IMR-90 (cell line): ENCODE data around the gene METTL22. TPM values are rescaled to one million over a fixed set of nuclear protein-coding genes. Genes with fewer than 3 reads are reported as not detected.

Source experiments
- ATAC-seq: fragments of 200-7000 bp; cut with Tn5 transposase; 2 replicates; pipeline ENCODE4 v1.9.1; 2020; ENCODE audit warnings: low read depth, mild to moderate bottlenecking, moderate library complexity
- BruUV-seq: library from RNA; stranded (reverse); fragments of 400-500 nt; replicated peaks from 2 replicates; lab custom pipeline; 2021; lab: Mats Ljungman, UMichigan
- CTCF ChIA-PET: fragments of 300-600 bp; formaldehyde crosslinking; extraction: SDS; loops from one replicate; lab custom pipeline; 2021; ENCODE audit warnings: antibody characterized with exemption; lab: Yijun Ruan, JAX
- POLR2A ChIA-PET: fragments of 300-600 bp; sonication (Branson Sonifier 250); formaldehyde crosslinking; loops from one replicate; lab custom pipeline; 2022; ENCODE audit warnings: antibody characterized with exemption; ENCODE audit not compliant: unreplicated experiment; lab: Charles Lee
- DNase-seq: peaks from one replicate; pipeline ENCODE4 v3.0.0; 2013
- H2AFZ ChIP-seq: replicated peaks from 2 replicates; pipeline ENCODE3; 2013; ENCODE audit warnings: low read length, mild to moderate bottlenecking; ENCODE audit not compliant: poor library complexity
- H2AK5ac ChIP-seq: 2 replicates; pipeline ENCODE4 v1.6.1; 2013; ENCODE audit warnings: low read depth, low read length, inconsistent platforms
- H2AK9ac ChIP-seq: replicated peaks from 2 replicates; pipeline ENCODE3; 2013; ENCODE audit warnings: mild to moderate bottlenecking, low read depth, low read length, moderate library complexity; ENCODE audit not compliant: poor library complexity
- H2BK120ac ChIP-seq: 2 replicates; pipeline ENCODE4 v1.6.1; 2013; ENCODE audit warnings: low read depth, low read length, inconsistent platforms
- H2BK15ac ChIP-seq: 3 replicates; pipeline ENCODE4 v1.6.1; 2013; ENCODE audit warnings: low read depth, low read length, inconsistent platforms
- H2BK20ac ChIP-seq: 2 replicates; pipeline ENCODE4 v1.6.1; 2013; ENCODE audit warnings: low read depth, mild to moderate bottlenecking, inconsistent platforms, low read length, moderate library complexity
- H2BK5ac ChIP-seq: 2 replicates; pipeline ENCODE4 v1.6.1; 2013; ENCODE audit warnings: mild to moderate bottlenecking, low read depth, low read length, inconsistent platforms; ENCODE audit not compliant: poor library complexity, severe bottlenecking
- H3K14ac ChIP-seq: replicated peaks from 2 replicates; pipeline ENCODE4 v1.6.1; 2013; ENCODE audit warnings: low read depth, low read length, inconsistent platforms
- H3K18ac ChIP-seq: 2 replicates; pipeline ENCODE4 v1.6.1; 2013; ENCODE audit warnings: low read depth, low read length, control low read depth
- H3K23ac ChIP-seq: 2 replicates; pipeline ENCODE4 v1.6.1; 2013; ENCODE audit warnings: low read depth, low read length, inconsistent platforms
- H3K27ac ChIP-seq: 2 replicates; pipeline ENCODE4 v1.5.1; 2013; ENCODE audit warnings: mild to moderate bottlenecking, control low read depth, low read length; ENCODE audit not compliant: insufficient read depth
- H3K27me3 ChIP-seq: 2 replicates; pipeline ENCODE4 v1.6.1; 2013; ENCODE audit warnings: low read length; ENCODE audit not compliant: control insufficient read depth, insufficient read depth
- H3K36me3 ChIP-seq: 2 replicates; pipeline ENCODE4 v1.6.1; 2013; ENCODE audit warnings: low read length, mixed read lengths; ENCODE audit not compliant: control insufficient read depth, insufficient read depth
- H3K4ac ChIP-seq: 2 replicates; pipeline ENCODE4 v1.6.1; 2013; ENCODE audit warnings: low read depth, low read length, inconsistent platforms
- H3K4me1 ChIP-seq: 2 replicates; pipeline ENCODE4 v1.6.1; 2013; ENCODE audit warnings: low read length, mixed read lengths; ENCODE audit not compliant: control insufficient read depth, insufficient read depth
- H3K4me2 ChIP-seq: 2 replicates; pipeline ENCODE4 v1.6.1; 2013; ENCODE audit warnings: low read depth, mild to moderate bottlenecking, control low read depth, low read length, moderate library complexity
- H3K4me3 ChIP-seq: 2 replicates; pipeline ENCODE4 v1.5.1; 2013; ENCODE audit warnings: low read depth, mild to moderate bottlenecking, control low read depth, low read length, moderate library complexity; ENCODE audit not compliant: insufficient read depth
- H3K56ac ChIP-seq: 2 replicates; pipeline ENCODE4 v1.6.1; 2013; ENCODE audit warnings: low read length, inconsistent platforms; ENCODE audit not compliant: insufficient read depth; ENCODE audit errors: extremely low read depth
- H3K79me1 ChIP-seq, 2 experiments: 2 replicates each; pipeline ENCODE4 v1.6.1; 2013; ENCODE audit warnings: low read length in 2 of 2, inconsistent platforms in 1 of 2, low read depth in 1 of 2
- H3K9ac ChIP-seq: 2 replicates; pipeline ENCODE4 v1.6.1; 2013; ENCODE audit warnings: low read depth, low read length, control low read depth
- H3K9me1 ChIP-seq: 2 replicates; pipeline ENCODE4 v1.6.1; 2013; ENCODE audit warnings: low read length, inconsistent platforms; ENCODE audit not compliant: insufficient read depth
- H3K9me3 ChIP-seq: 2 replicates; pipeline ENCODE4 v1.6.1; 2013; ENCODE audit warnings: low read length; ENCODE audit not compliant: control insufficient read depth, insufficient read depth
- H4K20me1 ChIP-seq: 2 replicates; pipeline ENCODE4 v1.6.1; 2013; ENCODE audit warnings: low read length, inconsistent platforms; ENCODE audit not compliant: insufficient read depth
- H4K5ac ChIP-seq: 2 replicates; pipeline ENCODE4 v1.6.1; 2013; ENCODE audit warnings: mild to moderate bottlenecking, low read depth, low read length, control low read depth
- H4K8ac ChIP-seq, 2 experiments: 2 replicates each; pipeline ENCODE4 v1.6.1; 2013; ENCODE audit warnings: low read depth in 2 of 2, low read length in 2 of 2, control low read depth in 1 of 2, inconsistent platforms in 1 of 2
- H4K91ac ChIP-seq: 2 replicates; pipeline ENCODE4 v1.6.1; 2013; ENCODE audit warnings: low read depth, low read length, inconsistent platforms; ENCODE audit not compliant: insufficient read depth
- BHLHE40 ChIP-seq: fragments of 150-350 bp; IDR thresholded peaks from 2 replicates; pipeline ENCODE4 v1.6.1; 2016; ENCODE audit warnings: mild to moderate bottlenecking, low read depth, low read length
- CEBPB ChIP-seq: IDR thresholded peaks from 2 replicates; pipeline ENCODE4 v1.6.1; 2012; ENCODE audit warnings: low read depth, low read length, improper control_type of control experiment
- CHD1 ChIP-seq: IDR thresholded peaks from 2 replicates; pipeline ENCODE4 v1.6.1; 2012; ENCODE audit warnings: low read depth, low read length, improper control_type of control experiment
- ELK1 ChIP-seq: fragments of 150-350 bp; IDR thresholded peaks from 2 replicates; pipeline ENCODE4 v1.6.1; 2016; ENCODE audit warnings: low read depth, mild to moderate bottlenecking, low read length, moderate library complexity, borderline replicate concordance
- FOS ChIP-seq: fragments of 150-350 bp; IDR thresholded peaks from 2 replicates; pipeline ENCODE4 v1.6.1; 2016; ENCODE audit warnings: low read depth, low read length
- MAFK ChIP-seq: IDR thresholded peaks from 2 replicates; pipeline ENCODE4 v1.6.1; 2012; ENCODE audit warnings: low read depth, low read length, improper control_type of control experiment
- MAZ ChIP-seq: IDR thresholded peaks from 2 replicates; pipeline ENCODE4 v1.6.1; 2012; ENCODE audit warnings: low read depth, mild to moderate bottlenecking, low read length, improper control_type of control experiment, moderate library complexity, borderline replicate concordance
- MXI1 ChIP-seq: IDR thresholded peaks from 2 replicates; pipeline ENCODE4 v1.6.1; 2012; ENCODE audit warnings: low read depth, mild to moderate bottlenecking, low read length, moderate library complexity, borderline replicate concordance
- NFE2L2 ChIP-seq: fragments of 150-350 bp; IDR thresholded peaks from 2 replicates; pipeline ENCODE4 v1.6.1; 2016; ENCODE audit warnings: low read depth, mild to moderate bottlenecking, low read length
- POLR2A ChIP-seq: IDR thresholded peaks from 2 replicates; pipeline ENCODE4 v1.6.1; 2012; ENCODE audit warnings: mild to moderate bottlenecking, low read depth, low read length
- RAD21 ChIP-seq: IDR thresholded peaks from 2 replicates; pipeline ENCODE4 v1.6.1; 2012; ENCODE audit warnings: low read length, improper control_type of control experiment
- RCOR1 ChIP-seq: IDR thresholded peaks from 2 replicates; pipeline ENCODE4 v1.6.1; 2012; ENCODE audit warnings: mild to moderate bottlenecking, low read length, improper control_type of control experiment; ENCODE audit not compliant: insufficient replicate concordance
- RFX5 ChIP-seq: IDR thresholded peaks from 2 replicates; pipeline ENCODE4 v1.8.0; 2012; ENCODE audit warnings: low read depth, mild to moderate bottlenecking, low read length, moderate library complexity
- SMC3 ChIP-seq: fragments of 150-350 bp; IDR thresholded peaks from 2 replicates; pipeline ENCODE4 v1.6.1; 2016; ENCODE audit warnings: low read depth, mild to moderate bottlenecking, antibody characterized with exemption, low read length, moderate library complexity
- USF2 ChIP-seq: fragments of 150-350 bp; IDR thresholded peaks from 2 replicates; pipeline ENCODE4 v1.6.1; 2017; ENCODE audit warnings: mild to moderate bottlenecking, antibody characterized with exemption, low read length, low read depth
- WGBS, 2 experiments: methylation state at CpG; one replicate each; pipeline versions ENCODE4 v1.1.5 to v1.1.7; 2013; ENCODE audit warnings: missing lambda C conversion rate in 2 of 2; ENCODE audit not compliant: insufficient read length in 1 of 2; ENCODE audit errors: extremely low coverage in 2 of 2; 5-methylcytosine and 5-hydroxymethylcytosine counted together
- dilution Hi-C: fragments of 300-500 bp; cut with HindIII; formaldehyde crosslinking; loops from one replicate; pipeline ENCODE4 v1.14.3; 2018; ENCODE audit warnings: low sequenced_read_pairs; ENCODE audit not compliant: unreplicated experiment
- in situ Hi-C: fragments of 300-500 bp; cut with MboI; formaldehyde crosslinking; loops from 3 replicates; pipeline ENCODE4 v1.14.3; 2019; ENCODE audit warnings: low sequenced_read_pairs, inconsistent platforms, mixed read lengths
- intact Hi-C: fragments of 100-400 bp; cut with micrococcal nuclease; formaldehyde crosslinking; loops from 2 replicates; pipeline ENCODE4 v1.10.0; 2022
- polyA plus RNA-seq, 3 experiments: library from polyadenylated mRNA; depleted of rRNA; stranded (reverse); fragments of >200 nt; gene quantifications; 2 replicates each; pipeline ENCODE4 v1.2.3, GENCODE V29; 2012; ENCODE audit warnings: low replicate concordance in 1 of 3
- total RNA-seq: library from RNA; depleted of rRNA; stranded (reverse); fragments of >200 nt; gene quantifications from 2 replicates; pipeline ENCODE4 v1.2.3, GENCODE V29; 2012
- TF ChIP-seq, protein P1 (sequence below): conservative IDR thresholded peaks from 2 replicates; pipeline ENCODE4 v1.5.1; 2012; ENCODE audit warnings: mild to moderate bottlenecking, low read depth, low read length, improper control_type of control experiment

The METTL22 gene
- total and polyA plus RNA-seq, 2 of the 4 experiments (the other 2 are of a cell fraction) = 27.2 to 51.2 TPM

DNA sequence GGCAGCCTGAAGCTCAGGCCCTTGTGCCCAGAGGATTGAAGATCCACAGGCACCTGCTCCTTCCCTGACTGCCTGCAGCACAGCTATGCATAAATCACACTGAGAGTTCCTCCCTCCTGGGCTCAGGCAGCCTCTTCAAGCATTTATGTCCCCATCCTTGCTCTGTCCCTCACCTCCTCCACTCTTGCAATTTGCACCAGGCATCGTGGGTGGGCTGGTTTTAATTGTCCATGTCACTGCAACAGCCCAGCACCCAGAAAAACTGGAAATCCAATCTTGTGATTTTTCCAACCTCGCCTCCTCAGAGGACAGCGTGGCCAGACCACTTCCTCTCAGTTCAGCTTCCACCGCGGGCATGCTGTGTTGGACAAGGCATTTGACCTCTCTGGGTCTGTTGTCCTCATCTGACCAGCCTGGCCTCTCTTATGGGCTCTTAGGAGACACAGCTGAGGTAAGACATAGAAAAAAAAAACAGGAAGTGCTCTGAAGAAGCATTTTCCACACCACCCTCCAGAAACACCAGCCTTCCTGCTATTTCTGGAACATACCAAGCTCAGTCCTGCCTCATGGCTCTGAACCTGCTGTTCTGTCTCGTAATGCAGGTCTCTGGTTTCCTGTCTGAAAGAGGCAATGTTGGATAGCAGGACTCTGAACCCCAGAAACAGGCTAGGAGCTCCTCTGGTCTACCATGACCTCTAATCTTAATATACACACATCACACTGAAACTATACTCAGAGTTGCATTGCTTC lies 39.5 kb upstream of the METTL22 start:
- Histone ChIP-seq H3K27me3 (peaks cover 9% of the 10 kb centered on the region), H3K4me3 (no peak overlapping the region), H2BK15ac (no peak overlapping the region), H3K36me3 (no peaks in the 10 kb centered on the region), H3K4me2 (no peak overlapping the region), H3K79me1 (no peaks in the 10 kb centered on the region), H4K5ac (no peak overlapping the region), H3K9ac (no peak overlapping the region), H3K27ac (no peak overlapping the region), H3K23ac (no peak overlapping the region), H2AK9ac (no peak overlapping the region), H3K56ac (no peak overlapping the region), H3K14ac (no peak overlapping the region), H3K4me1 (no peaks in the 10 kb centered on the region), H3K9me3 (no peaks in the 10 kb centered on the region), H2BK20ac (no peak overlapping the region), H4K8ac (no peak overlapping the region), H3K4ac (no peak overlapping the region), H3K9me1 (no peaks in the 10 kb centered on the region), H2AK5ac (no peak overlapping the region), H4K20me1 (no peaks in the 10 kb centered on the region), H3K18ac (no peak overlapping the region), H4K91ac (no peak overlapping the region), H2AFZ (no peak overlapping the region), H2BK120ac (no peak overlapping the region), H2BK5ac (no peak overlapping the region)
- CTCF ChIA-PET = interaction anchor here (0.9 kb wide), 1 partner anchor 9 kb away, joined by 3 read pairs; no protein-coding TSS in a partner anchor
- ATAC-seq (no peak), DNase-seq (no peak)
- in situ Hi-C loops = no loop called here
- BruUV-seq = no TSS peak
- whole genome bisulfite sequencing, 2 experiments = 61% methylated on average over 4 of the region's 6 CpGs; no CpG with 5 or more reads in 1 of the 2 experiments
- POLR2A ChIA-PET = no interaction called here
- intact Hi-C loops = no loop called here
- TF ChIP-seq POLR2A = no peak
- TF ChIP-seq ELK1 = no peak
- no peak for TF ChIP-seq RFX5
- TF ChIP-seq CHD1 = no peak
- TF ChIP-seq MAFK = no peak
- no peak for TF ChIP-seq MXI1
- no peak for TF ChIP-seq RCOR1
- no peak for TF ChIP-seq CEBPB
- no peak for TF ChIP-seq BHLHE40
- TF ChIP-seq USF2 = no peak
- no peak for TF ChIP-seq FOS
- no peak for TF ChIP-seq MAZ
- TF ChIP-seq, protein P1, sequence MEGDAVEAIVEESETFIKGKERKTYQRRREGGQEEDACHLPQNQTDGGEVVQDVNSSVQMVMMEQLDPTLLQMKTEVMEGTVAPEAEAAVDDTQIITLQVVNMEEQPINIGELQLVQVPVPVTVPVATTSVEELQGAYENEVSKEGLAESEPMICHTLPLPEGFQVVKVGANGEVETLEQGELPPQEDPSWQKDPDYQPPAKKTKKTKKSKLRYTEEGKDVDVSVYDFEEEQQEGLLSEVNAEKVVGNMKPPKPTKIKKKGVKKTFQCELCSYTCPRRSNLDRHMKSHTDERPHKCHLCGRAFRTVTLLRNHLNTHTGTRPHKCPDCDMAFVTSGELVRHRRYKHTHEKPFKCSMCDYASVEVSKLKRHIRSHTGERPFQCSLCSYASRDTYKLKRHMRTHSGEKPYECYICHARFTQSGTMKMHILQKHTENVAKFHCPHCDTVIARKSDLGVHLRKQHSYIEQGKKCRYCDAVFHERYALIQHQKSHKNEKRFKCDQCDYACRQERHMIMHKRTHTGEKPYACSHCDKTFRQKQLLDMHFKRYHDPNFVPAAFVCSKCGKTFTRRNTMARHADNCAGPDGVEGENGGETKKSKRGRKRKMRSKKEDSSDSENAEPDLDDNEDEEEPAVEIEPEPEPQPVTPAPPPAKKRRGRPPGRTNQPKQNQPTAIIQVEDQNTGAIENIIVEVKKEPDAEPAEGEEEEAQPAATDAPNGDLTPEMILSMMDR = no peak
- TF ChIP-seq NFE2L2 = no peak
- no peak for TF ChIP-seq SMC3
- no peak for TF ChIP-seq RAD21
- dilution Hi-C loops = no loop called here
